ENCODE measurements around the gene MAP3K7. TPM values are rescaled to one million over a fixed set of nuclear protein-coding genes. Genes with fewer than 3 reads are reported as not detected.

Gene MAP3K7
- total RNA-seq, 1 experiment from 2014 or later = 26.6 TPM

DNA sequence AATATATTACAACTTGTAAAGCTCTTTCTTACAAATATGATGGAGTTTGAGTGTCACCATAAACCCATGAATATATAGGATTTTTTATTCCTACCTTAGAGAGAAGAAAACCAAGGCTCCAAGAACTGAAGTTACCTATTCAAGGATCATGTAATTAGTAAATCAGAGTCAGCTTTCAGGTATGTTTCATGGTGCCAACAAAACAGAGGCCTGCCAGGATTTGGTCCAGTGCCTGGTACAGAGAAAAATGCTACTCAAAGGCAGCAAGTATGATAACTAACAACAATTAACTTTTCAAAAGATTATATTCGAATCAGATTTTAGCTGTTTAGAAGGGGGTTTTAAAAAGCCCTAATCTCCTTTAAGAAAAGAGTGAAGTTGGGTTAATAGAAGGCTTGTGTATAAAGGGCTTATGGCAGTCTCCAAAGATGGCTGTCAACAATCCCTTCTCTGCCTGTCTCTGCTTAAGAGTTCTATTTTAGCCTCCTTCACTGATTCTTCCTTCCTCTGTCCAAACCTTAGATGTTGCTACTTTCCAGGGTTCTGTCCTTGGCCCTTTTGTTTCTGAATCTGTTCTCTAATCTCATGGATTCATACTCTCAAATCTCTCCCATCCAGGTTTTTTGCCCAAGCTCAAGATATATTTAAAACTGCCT is 7.8 kb downstream of the MAP3K7 start (continued):
- TF ChIP-seq REST (IDR thresholded peaks at IDR 0.05; ENCODE audit: low read depth) (no peak), ELF1 (IDR thresholded peaks at IDR 0.05; ENCODE audit: borderline replicate concordance, low read depth) (no peak), MAX (IDR thresholded peaks at IDR 0.05) (no peak), POLR2AphosphoS5 (IDR thresholded peaks at IDR 0.05; ENCODE audit: low read depth, low read length) (no peak), FOSL1 (IDR thresholded peaks at IDR 0.05; ENCODE audit: low read depth) (no peak), EGR1 (IDR thresholded peaks at IDR 0.05; ENCODE audit: low read depth) (no peak), EZH2phosphoT487 (IDR thresholded peaks at IDR 0.05; ENCODE audit: borderline replicate concordance) (no peak), ZBTB33 (IDR thresholded peaks at IDR 0.05; ENCODE audit: extremely low read depth, insufficient replicate concordance, low read length) (no peak), ZNF274 (IDR thresholded peaks at IDR 0.05; ENCODE audit: low read depth, low read length) (no peak), SIN3A (IDR thresholded peaks at IDR 0.05; ENCODE audit: low read depth) (no peak)

Measured in HCT116 (cell line).